ENCODE measurements around the gene RARRES1. TPM values are rescaled to one million over a fixed set of nuclear protein-coding genes. Genes with fewer than 3 reads are reported as not detected.

The RARRES1 gene
- total RNA-seq, 1 experiment from 2014 or later = 0.81 TPM

DNA sequence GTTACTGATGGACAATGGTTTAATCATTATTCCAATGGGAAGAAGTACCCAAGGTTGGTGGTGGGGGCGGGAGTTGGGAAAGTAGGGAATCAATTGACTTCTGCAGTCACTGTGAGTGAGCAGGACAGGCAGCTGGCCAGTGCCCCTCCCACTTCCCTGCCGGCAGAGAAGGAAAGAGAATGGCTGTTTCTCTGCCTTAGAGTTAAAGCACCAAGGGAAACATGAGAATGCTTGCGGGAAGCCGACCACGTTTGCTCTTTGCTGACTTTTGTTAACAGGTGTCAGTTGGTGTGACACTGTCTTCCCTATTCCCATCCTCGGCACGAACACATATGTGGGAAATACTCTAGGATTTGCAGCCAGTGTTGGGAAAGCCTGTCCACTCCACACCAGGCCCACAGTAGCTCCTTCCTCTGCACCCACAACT, 36.1 kb upstream of the RARRES1 start:
- H3K4me2 ChIP-seq (ENCODE audit: insufficient read depth, insufficient read length, low read length) = no peak overlapping the region

More for the DNA sequence above, 36.1 kb upstream of the RARRES1 start:
- Histone ChIP-seq H4K91ac (ENCODE audit: insufficient read length, low read depth, low read length) (no peak overlapping the region), H3K23me2 (ENCODE audit: insufficient read length, low read depth, low read length, poor library complexity, severe bottlenecking) (no peaks in the 10 kb centered on the region), H3K14ac (ENCODE audit: insufficient read depth, low read length) (0 out of 2 replicates have a peak overlapping the region, but pooled peaks have one; percentile 68), H2BK5ac (ENCODE audit: insufficient read length, low read length) (no peak overlapping the region), H2AFZ (ENCODE audit: low read length) (no peak overlapping the region), H4K8ac (replicated peaks; ENCODE audit: insufficient read length, low read depth, low read length) (no peak overlapping the region), H4K5ac (ENCODE audit: insufficient read length, low read depth, low read length) (no peak overlapping the region), H3K18ac (ENCODE audit: insufficient read length, low read depth, low read length) (no peak overlapping the region), H2BK120ac (ENCODE audit: low read depth, low read length, poor library complexity, severe bottlenecking) (no peak overlapping the region), H2BK12ac (ENCODE audit: insufficient read length, low read depth, low read length) (no peak overlapping the region), H2BK15ac (ENCODE audit: low read depth, low read length) (no peak overlapping the region), H3K79me2 (ENCODE audit: insufficient read depth, low read length) (no peaks in the 10 kb centered on the region), H3K9ac (ENCODE audit: extremely low read depth, insufficient read length, low read length) (no peak overlapping the region), H2AK5ac (ENCODE audit: insufficient read length, low read length) (no peak overlapping the region), H3K56ac (ENCODE audit: insufficient read length, low read depth, low read length) (no peak overlapping the region), H4K20me1 (ENCODE audit: control insufficient read depth, insufficient read depth, insufficient read length) (no peaks in the 10 kb centered on the region), H2BK20ac (ENCODE audit: low read depth, low read length, poor library complexity, severe bottlenecking) (no peak overlapping the region), H3K23ac (ENCODE audit: insufficient read length, low read depth, low read length) (no peak overlapping the region), H3T11ph (ENCODE audit: low read length) (no peak overlapping the region), H3K4ac (ENCODE audit: low read depth, low read length) (no peak overlapping the region), H3K27ac (ENCODE audit: insufficient read length, low read depth, low read length) (no peak overlapping the region), H3K27me3 (ENCODE audit: insufficient read depth, low read length) (no peaks in the 10 kb centered on the region), H3K79me1 (ENCODE audit: insufficient read depth, low read depth, low read length, poor library complexity, severe bottlenecking) (no peaks in the 10 kb centered on the region), H3K4me1 (ENCODE audit: insufficient read depth, low read length) (no peaks in the 10 kb centered on the region; the same call in 1 of the 2 replicates), H3K9me3 (ENCODE audit: control insufficient read depth, low read depth, low read length) (no peaks in the 10 kb centered on the region)
- no peaks in the 10 kb centered on the region for H3K9me3 Mint-ChIP-seq
- H3K4me1 Mint-ChIP-seq = peaks cover 28 to 29% of the 10 kb centered on the region in 2 experiments
- no peak overlapping the region for H3K4me3 Mint-ChIP-seq
- WGBS (ENCODE audit: extremely low coverage, insufficient read length, low lambda C conversion rate) = no CpG with 5 or more reads among the region's 7 CpGs
- no peak overlapping the region for H3K27ac Mint-ChIP-seq
- no peaks in the 10 kb centered on the region for H3K36me3 Mint-ChIP-seq (ENCODE audit: insufficient read depth in 1 of 3, low read depth in 3 of 3)
- DNase-seq = peak; percentile 73
- H3K27me3 Mint-ChIP-seq (ENCODE audit: low read depth) = no peaks in the 10 kb centered on the region
- TF ChIP-seq, protein P1, sequence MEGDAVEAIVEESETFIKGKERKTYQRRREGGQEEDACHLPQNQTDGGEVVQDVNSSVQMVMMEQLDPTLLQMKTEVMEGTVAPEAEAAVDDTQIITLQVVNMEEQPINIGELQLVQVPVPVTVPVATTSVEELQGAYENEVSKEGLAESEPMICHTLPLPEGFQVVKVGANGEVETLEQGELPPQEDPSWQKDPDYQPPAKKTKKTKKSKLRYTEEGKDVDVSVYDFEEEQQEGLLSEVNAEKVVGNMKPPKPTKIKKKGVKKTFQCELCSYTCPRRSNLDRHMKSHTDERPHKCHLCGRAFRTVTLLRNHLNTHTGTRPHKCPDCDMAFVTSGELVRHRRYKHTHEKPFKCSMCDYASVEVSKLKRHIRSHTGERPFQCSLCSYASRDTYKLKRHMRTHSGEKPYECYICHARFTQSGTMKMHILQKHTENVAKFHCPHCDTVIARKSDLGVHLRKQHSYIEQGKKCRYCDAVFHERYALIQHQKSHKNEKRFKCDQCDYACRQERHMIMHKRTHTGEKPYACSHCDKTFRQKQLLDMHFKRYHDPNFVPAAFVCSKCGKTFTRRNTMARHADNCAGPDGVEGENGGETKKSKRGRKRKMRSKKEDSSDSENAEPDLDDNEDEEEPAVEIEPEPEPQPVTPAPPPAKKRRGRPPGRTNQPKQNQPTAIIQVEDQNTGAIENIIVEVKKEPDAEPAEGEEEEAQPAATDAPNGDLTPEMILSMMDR (conservative IDR thresholded peaks at IDR 0.05) = no peak

Measured in H9 (cell line).